ENCODE results near the gene PAK3.

- TF ChIP-seq EZH2phosphoT487 (IDR thresholded peaks at IDR 0.05; ENCODE audit: insufficient read depth, low read depth) (no peak), EZH2 (IDR thresholded peaks at IDR 0.05; ENCODE audit: insufficient read depth, poor library complexity, severe bottlenecking) (no peak)
These were observed 23.4 kb downstream of the PAK3 start for GRCh38 chrX:111119341-111119740.
